Stimulated activated CD8-positive, alpha-beta memory T cell treated with anti-CD3 and anti-CD28 coated beads, Interleukin-12 subunit alpha, Interleukin-12 subunit beta, amount 100 ng/mL, for 4 hours (primary cell): ENCODE results near the gene RPLP2.

ENCODE experiments used
- DNase-seq: peaks from one replicate; pipeline ENCODE4 v3.0.0-alpha.2; 2020; ENCODE audit warnings: low read depth

The RPLP2 gene

GRCh38 chr11:836700-837099 is 26.9 kb downstream of the RPLP2 start:
- no peak for DNase-seq

GRCh38 chr11:837189-837989 is 27.6 kb downstream of the RPLP2 start:
- DNase-seq = no peak

GRCh38 chr11:837990-838307 is 28.2 kb downstream of the RPLP2 start:
- no peak for DNase-seq

- DNase-seq = no peak
These were observed 28.9 kb downstream of the RPLP2 start for GRCh38 chr11:838441-839279.

- DNase-seq = no peak
These were observed 29.5 kb downstream of the RPLP2 start for GRCh38 chr11:839280-839623.

GRCh38 chr11:839875-840617 is 30.3 kb downstream of the RPLP2 start:
- DNase-seq = no peak

- no peak for DNase-seq
These were observed 32.2 kb downstream of the RPLP2 start for GRCh38 chr11:841981-842369.

- DNase-seq = peak; percentile 80
These were observed 32.7 kb downstream of the RPLP2 start, which contains the start of the genes POLR2L and TSPAN4 for GRCh38 chr11:842370-843002. Gene POLR2L, minus strand, starts transcription at chr11:842529. Its CDS starts 21 bp downstream, at chr11:842508. Gene TSPAN4, plus strand, starts transcription at chr11:842852. Its CDS starts 7,453 bp downstream, at chr11:850305.

- DNase-seq = no peak
These were observed 33.4 kb downstream of the RPLP2 start for GRCh38 chr11:843086-843734.

GRCh38 chr11:843818-844692 is 34.3 kb downstream of the RPLP2 start:
- no peak for DNase-seq

- DNase-seq = no peak
These were observed 35.2 kb downstream of the RPLP2 start for GRCh38 chr11:844693-845644.

GRCh38 chr11:845872-846495 is 36.2 kb downstream of the RPLP2 start:
- DNase-seq = no peak

GRCh38 chr11:846496-847098 is 36.8 kb downstream of the RPLP2 start:
- DNase-seq = no peak

GRCh38 chr11:847876-848275 is 38.1 kb downstream of the RPLP2 start:
- DNase-seq = no peak

- no peak for DNase-seq
These were observed 38.7 kb downstream of the RPLP2 start for GRCh38 chr11:848380-848931.

- no peak for DNase-seq
These were observed 39.5 kb downstream of the RPLP2 start for GRCh38 chr11:849104-849824.

- DNase-seq = no peak
These were observed 40.4 kb downstream of the RPLP2 start for GRCh38 chr11:849951-850774.
